Glomerular visceral epithelial cell (primary cell): ENCODE measurements around the gene RPL38.

Experiments used
- DNase-seq: peaks from one replicate; pipeline ENCODE4 v3.0.0-alpha.2; 2016; ENCODE audit errors: extremely low spot score

RPL38 gene

GRCh38 chr17:74203439-74204240 lies at the start of gene RPL38:
RPL38 (plus strand) TSS chr17:74203678; CDS start chr17:74203956, 278 bp downstream.
- DNase-seq = peak; percentile 96

GRCh38 chr17:74153821-74154430 lies 49.6 kb upstream of the RPL38 start:
- DNase-seq = no peak

- no peak for DNase-seq
These were observed 46.6 kb upstream of the RPL38 start for GRCh38 chr17:74156878-74157277.

- no peak for DNase-seq
These were observed 46.1 kb upstream of the RPL38 start for GRCh38 chr17:74157366-74157765.

- DNase-seq = no peak
These were observed 44.7 kb upstream of the RPL38 start for GRCh38 chr17:74158761-74159160.

GRCh38 chr17:74159226-74159840 lies 44.1 kb upstream of the RPL38 start:
- DNase-seq = no peak

- no peak for DNase-seq
These were observed 42.6 kb upstream of the RPL38 start for GRCh38 chr17:74160656-74161502.

- DNase-seq = no peak
These were observed 42.0 kb upstream of the RPL38 start for GRCh38 chr17:74161503-74161875.

GRCh38 chr17:74163271-74163821 lies 40.1 kb upstream of the RPL38 start:
- DNase-seq = no peak

GRCh38 chr17:74163836-74164235 lies 39.6 kb upstream of the RPL38 start:
- DNase-seq = no peak

- DNase-seq = no peak
These were observed 38.9 kb upstream of the RPL38 start for GRCh38 chr17:74164446-74165045.

GRCh38 chr17:74165797-74166365 lies 37.6 kb upstream of the RPL38 start:
- no peak for DNase-seq

GRCh38 chr17:74170924-74171323 lies 32.6 kb upstream of the RPL38 start:
- DNase-seq = no peak

GRCh38 chr17:74172700-74173099 lies 30.8 kb upstream of the RPL38 start:
- DNase-seq = no peak

GRCh38 chr17:74176546-74177001 lies 26.9 kb upstream of the RPL38 start:
- peak; percentile 62 for DNase-seq

GRCh38 chr17:74177018-74177450 lies 26.4 kb upstream of the RPL38 start:
- DNase-seq = peak; percentile 79

- DNase-seq = no peak
These were observed 23.9 kb upstream of the RPL38 start for GRCh38 chr17:74179576-74179975.

- no peak for DNase-seq
These were observed 23.1 kb upstream of the RPL38 start for GRCh38 chr17:74180336-74180735.

- DNase-seq = no peak
These were observed 22.1 kb upstream of the RPL38 start for GRCh38 chr17:74181341-74181740.

GRCh38 chr17:74182041-74182723 lies 21.3 kb upstream of the RPL38 start:
- DNase-seq = no peak
